Measurements from ENCODE around the gene ELAVL2. TPM values are rescaled to one million over a fixed set of nuclear protein-coding genes. Genes with fewer than 3 reads are reported as not detected.

ELAVL2 gene
- total and polyA plus RNA-seq, 3 donors from 2014 or later, result 52.7 to 77.0 (median 75.7) TPM

GRCh38 chr9:23693374-23693773 lies 132.7 kb downstream of the ELAVL2 start:
- no peak for DNase-seq
- no peak overlapping the region for H3K27ac ChIP-seq
- no peak for TF ChIP-seq POLR2A (IDR thresholded peaks at IDR 0.05)
- H3K4me3 ChIP-seq, result no peak overlapping the region
- intact Hi-C loops (cut with DNase I; ENCODE audit: low total_unique reads), result no loop called here
- no peaks in the 10 kb centered on the region for H3K36me3 ChIP-seq (ENCODE audit: low read depth, missing control alignments)
- WGBS, 2 donors, result 87 to 94% methylated on average over 5 of the region's 5 CpGs
- no peaks in the 10 kb centered on the region for H3K9me3 ChIP-seq
- no peaks in the 10 kb centered on the region for H3K4me1 ChIP-seq
- no peaks in the 10 kb centered on the region for H3K27me3 ChIP-seq

GRCh38 chr9:23686896-23687295 lies 139.1 kb downstream of the ELAVL2 start:
- H3K36me3 ChIP-seq (ENCODE audit: low read depth, missing control alignments), result no peaks in the 10 kb centered on the region
- no peaks in the 10 kb centered on the region for H3K27me3 ChIP-seq
- no peaks in the 10 kb centered on the region for H3K4me1 ChIP-seq
- 93 to 100% methylated on average over 1 of the region's 1 CpG for WGBS, 2 donors
- H3K4me3 ChIP-seq, result no peak overlapping the region
- intact Hi-C loops (cut with DNase I; ENCODE audit: low total_unique reads), result no loop called here
- DNase-seq, result no peak
- no peaks in the 10 kb centered on the region for H3K9me3 ChIP-seq
- no peak for TF ChIP-seq POLR2A (IDR thresholded peaks at IDR 0.05)
- no peak for TF ChIP-seq CTCF (IDR thresholded peaks at IDR 0.05)
- no peak overlapping the region for H3K27ac ChIP-seq

GRCh38 chr9:23686257-23686656 lies 139.8 kb downstream of the ELAVL2 start:
- H3K27ac ChIP-seq, result no peak overlapping the region
- WGBS, 2 donors, result 78 to 85% methylated on average over 4 of the region's 4 CpGs

GRCh38 chr9:23683611-23684061 lies 142.4 kb downstream of the ELAVL2 start:
- Histone ChIP-seq H3K27ac (no peak overlapping the region), H3K4me1 (no peaks in the 10 kb centered on the region), H3K36me3 (ENCODE audit: low read depth, missing control alignments) (no peaks in the 10 kb centered on the region), H3K27me3 (no peaks in the 10 kb centered on the region), H3K4me3 (no peak overlapping the region), H3K9me3 (no peaks in the 10 kb centered on the region)
- intact Hi-C loops (cut with DNase I; ENCODE audit: low total_unique reads), result no loop called here
- TF ChIP-seq CTCF (IDR thresholded peaks at IDR 0.05) (no peak), POLR2A (IDR thresholded peaks at IDR 0.05) (no peak)
- DNase-seq, result no peak
- WGBS, 2 donors, result 50 to 57% methylated on average over 7 of the region's 7 CpGs

More at GRCh38 chr9:23686257-23686656, 139.8 kb downstream of the ELAVL2 start:
- TF ChIP-seq CTCF (IDR thresholded peaks at IDR 0.05) (no peak), POLR2A (IDR thresholded peaks at IDR 0.05) (no peak)
- Histone ChIP-seq H3K4me3 (no peak overlapping the region), H3K27me3 (no peaks in the 10 kb centered on the region), H3K9me3 (no peaks in the 10 kb centered on the region), H3K4me1 (no peaks in the 10 kb centered on the region), H3K36me3 (ENCODE audit: low read depth, missing control alignments) (no peaks in the 10 kb centered on the region)
- DNase-seq, result no peak
- intact Hi-C loops (cut with DNase I; ENCODE audit: low total_unique reads), result no loop called here

- intact Hi-C loops (cut with DNase I; ENCODE audit: low total_unique reads), result no loop called here
- no peaks in the 10 kb centered on the region for H3K9me3 ChIP-seq
- no peaks in the 10 kb centered on the region for H3K4me1 ChIP-seq
- TF ChIP-seq POLR2A (IDR thresholded peaks at IDR 0.05) (no peak), CTCF (IDR thresholded peaks at IDR 0.05) (no peak)
- H3K27ac ChIP-seq, result no peak overlapping the region
- no peaks in the 10 kb centered on the region for H3K27me3 ChIP-seq
- WGBS, 2 donors, result 56 to 66% methylated on average over 3 of the region's 3 CpGs
- no peak for DNase-seq
- no peaks in the 10 kb centered on the region for H3K36me3 ChIP-seq (ENCODE audit: low read depth, missing control alignments)
- no peak overlapping the region for H3K4me3 ChIP-seq
Measured at GRCh38 chr9:23682891-23683431, 143.1 kb downstream of the ELAVL2 start.
